ENCODE measurements around the gene EIF4G1. TPM values are rescaled to one million over a fixed set of nuclear protein-coding genes. Genes with fewer than 3 reads are reported as not detected.

EIF4G1 gene
- total RNA-seq, 2 experiments from 2014 or later: 479 to 556 TPM

DNA sequence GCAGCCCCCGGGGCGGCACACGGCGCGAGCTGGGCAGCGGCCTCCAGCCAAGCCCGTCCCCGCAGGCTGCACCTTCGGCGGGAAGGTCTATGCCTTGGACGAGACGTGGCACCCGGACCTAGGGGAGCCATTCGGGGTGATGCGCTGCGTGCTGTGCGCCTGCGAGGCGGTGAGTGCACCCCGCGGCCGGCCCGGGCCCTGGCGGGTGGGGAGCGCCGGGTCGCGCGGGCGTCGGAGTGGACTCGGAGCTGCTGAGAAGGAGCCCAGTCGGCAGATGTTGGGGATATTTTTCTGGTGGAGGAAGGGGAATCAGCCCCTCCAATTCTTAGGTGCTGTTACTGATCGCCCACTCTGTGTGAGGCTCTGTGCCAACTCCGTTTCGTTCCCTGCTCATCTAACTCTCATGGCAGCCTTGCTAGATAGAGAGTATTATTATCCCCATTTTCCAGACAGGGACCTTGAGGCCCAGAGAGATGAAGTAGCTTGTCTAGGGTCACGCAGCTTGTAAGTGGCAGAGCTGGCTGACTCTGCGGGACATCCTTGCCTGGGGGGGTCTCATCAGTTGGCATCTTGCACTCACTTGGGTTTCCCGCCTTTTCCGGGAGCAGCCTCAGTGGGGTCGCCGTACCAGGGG lies 66.3 kb downstream of the EIF4G1 start:
- H3K4me1 Mint-ChIP-seq: peaks cover 6% of the 10 kb centered on the region
- ChIA-PET POLR2A (no interaction called here), CTCF (interaction anchor here (0.6 to 1.6 kb wide), 4 partner anchors 9 to 161 kb away, joined by 3 to 5 read pairs (median 4); no protein-coding TSS in a partner anchor)
- no peaks in the 10 kb centered on the region for H3K36me3 Mint-ChIP-seq (ENCODE audit: low read depth)
- H3K27ac Mint-ChIP-seq: no peak overlapping the region
- DNase-seq (peak; percentile 41), ATAC-seq (peak; percentile 40)
- H3K27me3 Mint-ChIP-seq: peaks cover 47% of the 10 kb centered on the region
- intact Hi-C loops (cut with DNase I, micrococcal nuclease): no loop called here
- peak overlapping the region; percentile 41 for H3K4me3 Mint-ChIP-seq
- H3K9me3 Mint-ChIP-seq (ENCODE audit: low read depth): no peaks in the 10 kb centered on the region

DNA sequence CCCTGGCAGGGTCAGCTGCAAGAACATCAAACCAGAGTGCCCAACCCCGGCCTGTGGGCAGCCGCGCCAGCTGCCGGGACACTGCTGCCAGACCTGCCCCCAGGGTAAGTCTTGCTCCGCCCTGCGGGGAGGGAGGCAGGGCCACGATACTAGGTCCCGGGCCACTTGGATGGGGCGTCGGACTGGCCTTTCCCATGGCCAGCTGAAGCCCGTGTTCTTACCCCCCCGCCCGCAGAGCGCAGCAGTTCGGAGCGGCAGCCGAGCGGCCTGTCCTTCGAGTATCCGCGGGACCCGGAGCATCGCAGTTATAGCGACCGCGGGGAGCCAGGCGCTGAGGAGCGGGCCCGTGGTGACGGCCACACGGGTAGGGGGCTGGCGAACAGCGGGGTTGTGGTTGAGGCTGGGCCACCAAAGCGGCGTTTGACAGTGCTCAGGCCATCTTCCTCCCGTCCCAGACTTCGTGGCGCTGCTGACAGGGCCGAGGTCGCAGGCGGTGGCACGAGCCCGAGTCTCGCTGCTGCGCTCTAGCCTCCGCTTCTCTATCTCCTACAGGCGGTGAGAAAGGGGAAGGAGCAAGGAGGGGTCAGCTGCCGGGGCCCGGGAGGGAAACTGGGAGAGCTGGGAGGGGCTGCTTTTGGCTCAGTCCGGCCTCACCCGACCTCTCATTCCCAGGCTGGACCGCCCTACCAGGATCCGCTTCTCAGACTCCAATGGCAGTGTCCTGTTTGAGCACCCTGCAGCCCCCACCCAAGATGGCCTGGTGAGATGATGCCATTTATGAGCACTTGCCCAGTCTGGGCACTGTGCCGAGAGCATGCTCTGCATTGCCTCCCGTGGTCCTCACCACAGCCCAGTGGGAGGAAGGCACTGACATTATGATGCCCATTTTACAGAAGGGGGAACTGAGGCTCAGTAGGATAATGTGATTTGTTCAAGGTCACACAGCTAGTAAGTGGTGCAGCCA lies 67.1 kb downstream of the EIF4G1 start:
- POLR2A ChIA-PET: no interaction called here
- Mint-ChIP-seq H3K9me3 (ENCODE audit: low read depth) (no peaks in the 10 kb centered on the region), H3K4me1 (peaks cover 6% of the 10 kb centered on the region), H3K36me3 (ENCODE audit: low read depth) (no peaks in the 10 kb centered on the region), H3K27ac (no peak overlapping the region), H3K27me3 (peaks cover 47% of the 10 kb centered on the region), H3K4me3 (no peak overlapping the region)
- intact Hi-C loops (cut with DNase I, micrococcal nuclease): no loop called here
- ATAC-seq (peak; percentile 17), DNase-seq (no peak)
- CTCF ChIA-PET: interaction anchor here (0.6 to 2.7 kb wide), 5 partner anchors 10 to 160 kb away, joined by 3 to 13 read pairs (median 4); no protein-coding TSS in a partner anchor

DNA sequence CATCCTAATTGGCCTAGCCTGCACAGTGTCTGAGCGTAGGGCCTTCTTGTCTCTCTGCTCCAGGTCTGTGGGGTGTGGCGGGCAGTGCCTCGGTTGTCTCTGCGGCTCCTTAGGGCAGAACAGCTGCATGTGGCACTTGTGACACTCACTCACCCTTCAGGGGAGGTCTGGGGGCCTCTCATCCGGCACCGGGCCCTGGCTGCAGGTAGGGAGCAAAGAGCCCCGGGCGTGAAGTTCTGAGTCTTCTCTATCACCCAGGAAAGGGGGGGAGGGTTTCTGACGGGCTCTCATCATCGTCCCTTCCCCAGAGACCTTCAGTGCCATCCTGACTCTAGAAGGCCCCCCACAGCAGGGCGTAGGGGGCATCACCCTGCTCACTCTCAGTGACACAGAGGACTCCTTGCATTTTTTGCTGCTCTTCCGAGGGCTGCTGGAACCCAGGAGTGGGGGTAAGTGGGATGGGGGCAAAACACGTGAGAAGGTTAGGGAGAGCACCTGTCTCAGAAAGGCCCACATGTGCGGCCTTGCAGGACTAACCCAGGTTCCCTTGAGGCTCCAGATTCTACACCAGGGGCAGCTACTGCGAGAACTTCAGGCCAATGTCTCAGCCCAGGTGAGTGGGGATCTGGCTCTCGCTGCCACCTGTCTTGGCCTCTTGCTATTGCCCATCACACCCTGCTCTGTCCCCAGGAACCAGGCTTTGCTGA lies 68.1 kb downstream of the EIF4G1 start:
- Mint-ChIP-seq H3K27ac (no peak overlapping the region), H3K4me3 (no peak overlapping the region), H3K27me3 (peaks cover 43% of the 10 kb centered on the region), H3K9me3 (ENCODE audit: low read depth) (no peaks in the 10 kb centered on the region), H3K4me1 (peaks cover 6% of the 10 kb centered on the region), H3K36me3 (ENCODE audit: low read depth) (no peaks in the 10 kb centered on the region)
- no peak for DNase-seq
- intact Hi-C loops (cut with DNase I, micrococcal nuclease): no loop called here
- CTCF ChIA-PET: interaction anchor here (0.6 to 2.7 kb wide), 3 partner anchors 10 to 31 kb away, joined by 3 to 13 read pairs (median 4); no protein-coding TSS in a partner anchor
- no peak for ATAC-seq
- POLR2A ChIA-PET: no interaction called here

DNA sequence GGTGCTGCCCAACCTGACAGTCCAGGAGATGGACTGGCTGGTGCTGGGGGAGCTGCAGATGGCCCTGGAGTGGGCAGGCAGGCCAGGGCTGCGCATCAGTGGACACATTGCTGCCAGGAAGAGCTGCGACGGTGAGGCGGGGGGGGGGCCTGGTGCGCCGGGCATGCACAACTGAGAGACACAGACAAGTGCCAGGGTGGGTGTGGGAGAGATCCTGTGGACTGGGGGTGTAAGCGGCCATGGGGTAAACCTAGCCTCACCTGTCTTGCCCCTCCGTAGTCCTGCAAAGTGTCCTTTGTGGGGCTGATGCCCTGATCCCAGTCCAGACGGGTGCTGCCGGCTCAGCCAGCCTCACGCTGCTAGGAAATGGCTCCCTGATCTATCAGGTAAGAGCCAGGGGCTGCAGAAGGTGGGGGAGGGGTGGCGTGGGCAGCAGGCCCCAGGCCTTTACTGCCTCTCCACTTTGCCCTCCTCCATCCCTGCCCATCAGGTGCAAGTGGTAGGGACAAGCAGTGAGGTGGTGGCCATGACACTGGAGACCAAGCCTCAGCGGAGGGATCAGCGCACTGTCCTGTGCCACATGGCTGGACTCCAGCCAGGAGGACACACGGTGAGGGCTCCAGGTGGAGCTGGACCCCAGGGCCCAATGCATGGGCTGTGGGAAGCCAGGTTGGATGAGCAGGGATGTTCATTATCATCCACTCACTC lies 68.8 kb downstream of the EIF4G1 start:
- Mint-ChIP-seq H3K27ac (no peak overlapping the region), H3K9me3 (ENCODE audit: low read depth) (no peaks in the 10 kb centered on the region), H3K4me1 (peaks cover 6% of the 10 kb centered on the region), H3K4me3 (no peak overlapping the region), H3K27me3 (peaks cover 38% of the 10 kb centered on the region), H3K36me3 (ENCODE audit: low read depth) (no peaks in the 10 kb centered on the region)
- ChIA-PET CTCF (interaction anchor here (1.3 to 2.7 kb wide), 3 partner anchors 9 to 159 kb away, joined by 4 to 13 read pairs (median 4); no protein-coding TSS in a partner anchor), POLR2A (no interaction called here)
- ATAC-seq: no peak
- intact Hi-C loops (cut with DNase I, micrococcal nuclease): no loop called here
- no peak for DNase-seq

DNA sequence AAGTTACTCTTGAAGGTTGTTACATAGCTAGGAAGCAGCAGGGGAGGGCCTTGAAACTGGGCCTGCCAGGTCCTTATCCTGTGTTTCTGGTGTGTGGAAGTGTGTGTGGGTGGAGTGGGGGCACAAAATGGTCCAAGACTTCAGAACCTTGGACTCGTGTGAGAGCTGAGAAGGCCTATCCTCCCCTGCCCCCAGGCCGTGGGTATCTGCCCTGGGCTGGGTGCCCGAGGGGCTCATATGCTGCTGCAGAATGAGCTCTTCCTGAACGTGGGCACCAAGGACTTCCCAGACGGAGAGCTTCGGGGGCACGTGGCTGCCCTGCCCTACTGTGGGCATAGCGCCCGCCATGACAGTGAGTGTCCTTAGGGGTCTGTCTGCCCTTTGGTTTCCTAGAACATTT lies 69.9 kb downstream of the EIF4G1 start:
- H3K9me3 Mint-ChIP-seq (ENCODE audit: low read depth): no peaks in the 10 kb centered on the region
- H3K27ac Mint-ChIP-seq: no peak overlapping the region
- H3K4me3 Mint-ChIP-seq: no peak overlapping the region
- DNase-seq: no peak
- no peaks in the 10 kb centered on the region for H3K36me3 Mint-ChIP-seq (ENCODE audit: low read depth)
- no peak for ATAC-seq
- intact Hi-C loops (cut with DNase I, micrococcal nuclease): no loop called here
- POLR2A ChIA-PET: interaction anchor here (0.5 kb wide), 1 partner anchor 17 kb away, joined by 4 read pairs; no protein-coding TSS in a partner anchor
- CTCF ChIA-PET: interaction anchor here (0.6 to 2.7 kb wide), 5 partner anchors 12 to 294 kb away, joined by 3 to 13 read pairs (median 4); no protein-coding TSS in a partner anchor
- H3K27me3 Mint-ChIP-seq: peaks cover 31% of the 10 kb centered on the region
- peaks cover 6% of the 10 kb centered on the region for H3K4me1 Mint-ChIP-seq

Other genes starting within 250 kb of the EIF4G1 start
- not detected for gene HTR3E, start 217.5 kb upstream of the EIF4G1 start, total RNA-seq
- gene EIF2B5, start 179.2 kb upstream of the EIF4G1 start, total RNA-seq: 10 to 100 TPM; 46.4 to 60.6 TPM
- 10 to 100 TPM; 24.9 to 29.6 TPM for gene DVL3, start 159.2 kb upstream of the EIF4G1 start, total RNA-seq
- gene AP2M1, start 139.8 kb upstream of the EIF4G1 start, total RNA-seq: 100 to 1,000 TPM; 192 to 204 TPM
- gene ABCF3, start 128.4 kb upstream of the EIF4G1 start, total RNA-seq: 10 to 100 TPM; 58.2 to 66.2 TPM
- gene VWA5B2, start 85.0 kb upstream of the EIF4G1 start, total RNA-seq: not detected
- 10 to 100 TPM; 39.9 to 40.9 TPM for gene ALG3, start 65.6 kb upstream of the EIF4G1 start, total RNA-seq
- gene EEF1AKMT4, start 64.9 kb upstream of the EIF4G1 start, total RNA-seq: 1 to 10 TPM; 4.8 to 5.8 TPM
- gene CAMK2N2, start 53.1 kb upstream of the EIF4G1 start, total RNA-seq: under 1 TPM; 0.18 to 0.25 TPM
- gene ECE2, start 38.6 kb upstream of the EIF4G1 start, total RNA-seq: not detected
- 100 to 1,000 TPM; 207 to 236 TPM for gene PSMD2, start 15.4 kb upstream of the EIF4G1 start, total RNA-seq
- gene FAM131A, start 23.0 kb downstream of the EIF4G1 start, total RNA-seq: 1 to 10 TPM; 3.7 to 4.5 TPM
- 1 to 10 TPM; 4.6 to 4.7 TPM for gene CLCN2, start 47.0 kb downstream of the EIF4G1 start, total RNA-seq
- 100 to 1,000 TPM; 130 to 143 TPM for gene POLR2H, start 47.1 kb downstream of the EIF4G1 start, total RNA-seq
- not detected for gene THPO, start 63.6 kb downstream of the EIF4G1 start, total RNA-seq
- gene CHRD, start 65.4 kb downstream of the EIF4G1 start, total RNA-seq: under 1 TPM in 1 of 2 experiments, not detected in 1; 0.23 TPM
- not detected for gene EPHB3, start 247.2 kb downstream of the EIF4G1 start, total RNA-seq

Measured in activated CD4-positive, alpha-beta T cell treated with anti-CD3 and anti-CD28 coated beads for 36 hours (primary cell).